Fibroblast of pulmonary artery (primary cell): ENCODE results near the gene ARSB.

Experiments
- DNase-seq: peaks from one replicate; pipeline ENCODE4 v3.0.0-alpha.2; 2010; ENCODE audit warnings: low read depth
- H3K4me3 ChIP-seq: replicated peaks from 2 replicates; pipeline ENCODE4 v1.5.1; 2011; ENCODE audit warnings: low read depth, mild to moderate bottlenecking, control low read depth, low read length, moderate library complexity
- TF ChIP-seq, protein P1 (sequence below): IDR thresholded peaks from 2 replicates; pipeline ENCODE4 v1.5.1; 2011; ENCODE audit warnings: mild to moderate bottlenecking, control low read depth, low read length, inconsistent platforms; ENCODE audit errors: missing control alignments

The ARSB gene

DNA sequence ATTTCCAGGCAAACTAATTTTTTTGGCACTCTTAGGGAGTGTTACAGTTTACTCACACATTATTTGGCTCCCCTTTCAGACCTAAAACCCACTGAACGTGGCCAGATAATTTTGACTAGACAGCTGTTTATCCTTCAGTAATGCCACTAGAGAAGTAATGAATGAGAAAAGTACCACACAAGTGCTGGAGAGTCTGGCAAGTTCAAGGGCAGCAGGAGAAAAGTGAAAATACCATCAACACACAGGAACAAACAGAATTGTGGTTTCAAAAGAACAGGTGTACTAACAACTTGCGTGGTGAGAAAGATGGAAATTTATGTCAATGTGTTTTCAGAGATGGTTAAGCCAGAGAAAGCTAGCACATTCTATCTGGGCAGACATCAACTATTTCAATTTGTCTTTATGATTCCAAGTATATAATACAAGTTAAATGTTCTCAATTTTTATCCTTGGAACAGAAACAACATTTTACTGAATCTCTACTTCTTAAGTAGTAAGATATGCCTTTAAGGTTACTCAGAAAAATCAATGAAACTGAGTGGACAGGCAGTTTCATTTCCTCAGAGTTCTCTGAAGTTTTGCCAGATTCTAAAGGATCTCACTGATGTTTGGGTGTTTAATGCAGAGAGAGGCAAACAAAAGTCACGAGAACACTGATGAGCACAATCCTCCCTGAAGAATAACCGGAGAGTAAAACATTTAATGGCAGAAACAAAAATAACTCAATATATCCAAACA, 91.0 kb downstream of the ARSB start:
- no peak overlapping the region for H3K4me3 ChIP-seq
- TF ChIP-seq, protein P1, sequence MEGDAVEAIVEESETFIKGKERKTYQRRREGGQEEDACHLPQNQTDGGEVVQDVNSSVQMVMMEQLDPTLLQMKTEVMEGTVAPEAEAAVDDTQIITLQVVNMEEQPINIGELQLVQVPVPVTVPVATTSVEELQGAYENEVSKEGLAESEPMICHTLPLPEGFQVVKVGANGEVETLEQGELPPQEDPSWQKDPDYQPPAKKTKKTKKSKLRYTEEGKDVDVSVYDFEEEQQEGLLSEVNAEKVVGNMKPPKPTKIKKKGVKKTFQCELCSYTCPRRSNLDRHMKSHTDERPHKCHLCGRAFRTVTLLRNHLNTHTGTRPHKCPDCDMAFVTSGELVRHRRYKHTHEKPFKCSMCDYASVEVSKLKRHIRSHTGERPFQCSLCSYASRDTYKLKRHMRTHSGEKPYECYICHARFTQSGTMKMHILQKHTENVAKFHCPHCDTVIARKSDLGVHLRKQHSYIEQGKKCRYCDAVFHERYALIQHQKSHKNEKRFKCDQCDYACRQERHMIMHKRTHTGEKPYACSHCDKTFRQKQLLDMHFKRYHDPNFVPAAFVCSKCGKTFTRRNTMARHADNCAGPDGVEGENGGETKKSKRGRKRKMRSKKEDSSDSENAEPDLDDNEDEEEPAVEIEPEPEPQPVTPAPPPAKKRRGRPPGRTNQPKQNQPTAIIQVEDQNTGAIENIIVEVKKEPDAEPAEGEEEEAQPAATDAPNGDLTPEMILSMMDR: no peak
- no peak for DNase-seq

DNA sequence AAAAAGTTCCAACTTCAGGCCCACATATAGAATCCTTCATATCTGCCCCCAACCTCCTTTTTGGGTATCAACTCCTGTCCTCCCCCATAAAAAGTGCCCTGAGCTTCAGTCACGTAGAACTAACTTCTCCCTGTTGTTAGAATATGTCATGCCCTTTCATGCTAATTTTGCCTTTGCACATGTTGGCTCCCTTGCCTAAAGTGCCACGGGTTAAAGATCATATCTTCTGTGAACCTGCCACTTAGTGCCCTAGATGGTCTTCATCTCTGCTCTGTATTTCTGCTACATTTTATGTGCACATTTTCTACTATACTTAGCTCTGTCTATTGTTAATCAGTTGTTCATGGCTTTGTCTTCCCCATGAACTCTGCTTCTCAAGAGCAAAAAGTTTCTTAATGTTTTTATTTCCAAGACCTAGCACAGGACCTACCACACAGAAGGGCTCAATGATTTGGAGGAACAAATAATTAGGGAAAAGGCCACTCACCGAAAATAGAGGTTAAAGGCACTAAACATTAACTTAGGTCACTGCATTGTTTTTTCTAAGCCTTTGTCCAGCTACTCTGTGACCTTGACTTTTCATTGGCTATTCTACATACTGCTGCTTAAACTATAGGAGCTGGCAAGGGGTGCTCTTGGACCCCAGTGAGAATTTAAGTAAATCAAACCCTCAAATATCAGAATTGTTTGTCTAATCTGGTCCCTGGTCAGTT, 94.3 kb downstream of the ARSB start:
- no peak for DNase-seq
- TF ChIP-seq, protein P1: no peak
- no peak overlapping the region for H3K4me3 ChIP-seq

DNA sequence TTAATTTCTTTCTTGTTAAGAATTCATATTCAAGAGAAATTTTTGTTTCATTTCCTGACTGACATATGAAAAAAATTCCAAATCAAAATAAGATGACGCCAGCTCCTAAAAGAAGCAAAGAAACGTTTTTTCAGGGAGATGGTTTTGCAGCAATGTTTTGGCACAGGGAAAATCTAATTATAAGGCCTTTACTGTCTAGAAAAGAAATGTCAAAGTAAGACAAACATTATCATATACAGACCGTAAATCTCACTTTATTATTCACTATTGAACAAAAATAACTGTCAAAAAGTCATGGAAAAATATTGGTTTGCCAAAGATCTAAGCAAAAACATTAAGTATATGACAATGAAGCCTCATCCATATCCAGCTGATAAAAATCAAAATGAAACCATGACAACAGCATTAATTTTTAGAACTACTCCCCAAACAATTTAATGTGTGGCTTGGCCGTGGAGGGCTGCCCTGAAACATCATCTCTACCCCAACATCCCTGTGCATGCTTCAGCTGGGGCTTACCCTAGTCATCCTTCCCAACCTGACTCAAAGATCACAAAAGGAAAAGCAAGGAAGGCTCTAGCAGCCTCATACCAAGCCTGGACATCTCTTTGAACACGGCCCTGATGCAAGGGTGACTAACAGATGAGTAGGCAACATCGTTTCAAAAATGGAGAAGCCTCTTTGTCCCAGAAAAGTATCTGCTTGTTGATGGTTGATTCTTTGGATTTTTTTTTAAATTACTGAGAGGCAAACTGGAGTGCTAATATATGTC, 95.6 kb downstream of the ARSB start:
- TF ChIP-seq, protein P1: no peak
- H3K4me3 ChIP-seq: no peak overlapping the region
- DNase-seq: peak; percentile 27

DNA sequence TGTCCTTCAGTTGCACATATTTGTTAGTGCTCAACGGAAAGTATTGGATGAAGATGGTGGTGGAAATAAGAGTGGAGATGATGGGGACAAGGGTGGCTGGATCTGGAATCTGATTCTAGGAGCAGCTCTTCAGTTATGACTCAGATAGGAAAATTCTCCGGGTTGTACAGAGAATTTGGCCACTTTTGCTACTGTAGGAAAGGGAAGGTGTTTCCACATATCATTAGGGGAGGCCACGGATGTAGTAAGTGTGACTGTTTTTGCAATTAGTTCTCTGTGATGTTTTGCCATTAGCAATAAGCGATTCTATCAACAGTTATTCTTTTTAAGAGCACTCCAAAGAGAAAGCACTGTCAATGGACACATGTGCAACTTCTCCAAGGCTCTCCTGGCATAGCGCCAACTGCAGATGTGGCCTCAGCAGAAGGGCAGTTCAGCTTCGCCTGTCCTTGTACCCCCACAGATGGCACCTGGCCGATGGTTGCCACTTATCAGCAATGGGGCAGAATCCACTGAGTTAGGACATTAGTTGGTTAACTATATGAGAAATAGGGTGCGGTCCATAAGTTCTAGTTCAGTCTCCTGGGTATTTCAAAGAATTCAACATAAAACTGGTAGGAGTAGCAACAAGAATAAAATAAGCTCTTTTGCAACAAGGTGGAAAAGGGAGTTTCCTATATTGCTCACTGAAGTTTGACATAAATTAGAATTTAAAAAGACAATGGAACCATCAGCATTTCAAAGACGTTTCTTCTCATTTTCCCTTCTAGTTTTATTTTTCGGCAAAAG, 96.3 kb downstream of the ARSB start:
- no peak overlapping the region for H3K4me3 ChIP-seq
- peak; percentile 29 for DNase-seq
- TF ChIP-seq, protein P1: no peak

DNA sequence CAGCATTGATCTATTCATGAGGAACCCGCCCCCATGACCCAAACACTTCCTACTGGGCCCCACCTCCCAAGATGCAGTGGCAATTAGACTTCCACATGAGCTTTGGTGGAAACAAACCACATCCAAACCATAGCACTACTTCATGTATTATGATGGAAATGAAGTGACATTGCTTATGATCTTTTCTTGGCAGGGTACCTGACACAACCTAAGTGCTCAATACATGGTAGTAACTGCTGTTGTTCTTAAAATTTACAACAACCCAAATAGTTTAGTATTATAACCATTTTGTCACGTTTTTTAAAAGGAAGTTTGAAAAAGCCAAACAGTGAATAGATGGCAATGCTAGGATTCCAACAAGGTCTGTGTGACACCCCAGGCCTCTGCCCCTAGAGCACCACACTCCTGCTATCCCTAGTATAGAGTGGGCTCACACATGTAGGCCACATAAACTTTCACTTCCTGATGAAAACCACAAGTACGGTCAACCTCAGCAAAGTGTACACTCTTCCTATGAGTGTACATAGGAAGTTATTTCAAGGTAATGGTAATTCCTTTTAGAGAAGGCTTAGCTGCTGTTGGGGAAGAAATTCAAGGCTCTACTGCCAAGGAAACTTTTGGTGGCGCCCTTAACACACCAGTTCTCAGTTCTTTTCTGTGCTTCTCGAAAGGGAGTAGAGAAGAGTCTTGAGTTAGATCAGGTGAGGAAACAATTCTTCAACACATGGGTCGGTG, 97.6 kb downstream of the ARSB start:
- no peak overlapping the region for H3K4me3 ChIP-seq
- TF ChIP-seq, protein P1: no peak
- DNase-seq: no peak
